GM18873 (cell line): ENCODE data around the gene DGCR6L.
"Not testable (repeated sequence)": the region's sequence is repeated elsewhere in the genome, so short reads cannot be mapped to it uniquely, and the experiment has no call there.

ENCODE experiments used
- ATAC-seq: cut with Tn5 transposase; IDR thresholded peaks from one replicate; pipeline ENCODE4 v1.9.1; 2021; ENCODE audit warnings: mild to moderate bottlenecking, moderate library complexity, moderate number of reproducible peaks; ENCODE audit not compliant: unreplicated experiment, low FRiP score

The DGCR6L gene

DNA sequence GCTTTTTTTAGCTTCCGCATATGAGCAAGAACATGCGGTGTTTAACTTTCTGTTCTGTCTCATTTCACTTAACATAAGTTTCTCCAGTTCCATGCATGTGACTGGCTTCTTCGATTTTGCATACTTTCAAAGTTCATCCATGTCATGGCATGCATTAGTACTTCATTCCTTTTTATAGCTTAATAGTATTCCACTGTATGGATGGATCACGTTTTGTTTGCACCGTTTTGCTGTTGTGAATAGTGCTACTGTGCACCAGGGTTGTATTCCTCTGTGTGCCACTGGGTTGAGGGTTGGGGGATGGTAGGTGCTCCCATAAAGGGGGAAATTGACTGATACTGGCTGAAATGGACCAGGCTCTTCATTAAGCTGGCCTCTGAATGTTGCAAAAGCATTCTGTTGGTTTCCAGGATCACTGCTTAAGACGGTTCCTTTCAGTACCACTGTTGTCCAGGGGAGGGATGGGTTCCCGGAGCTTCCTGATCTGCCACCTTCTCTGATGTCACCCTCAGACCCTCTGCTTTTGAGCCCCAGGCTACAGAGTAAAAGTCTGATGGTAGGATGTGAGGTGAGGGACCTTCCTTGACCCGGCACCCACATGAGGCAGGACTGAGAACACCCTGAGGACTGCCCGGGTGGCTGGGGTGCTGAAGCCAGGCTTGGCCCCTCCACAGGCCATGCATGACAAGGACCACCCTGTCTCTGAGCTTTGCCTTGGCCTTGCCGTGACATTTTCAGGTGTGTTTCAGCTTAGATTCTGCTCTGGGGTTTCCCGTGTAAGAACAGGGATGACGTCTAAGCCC lies 24.4 kb downstream of the DGCR6L start:
- no peak for ATAC-seq

GRCh38 chr22:20292673-20293232 lies 27.1 kb downstream of the DGCR6L start:
- no peak for ATAC-seq

DNA sequence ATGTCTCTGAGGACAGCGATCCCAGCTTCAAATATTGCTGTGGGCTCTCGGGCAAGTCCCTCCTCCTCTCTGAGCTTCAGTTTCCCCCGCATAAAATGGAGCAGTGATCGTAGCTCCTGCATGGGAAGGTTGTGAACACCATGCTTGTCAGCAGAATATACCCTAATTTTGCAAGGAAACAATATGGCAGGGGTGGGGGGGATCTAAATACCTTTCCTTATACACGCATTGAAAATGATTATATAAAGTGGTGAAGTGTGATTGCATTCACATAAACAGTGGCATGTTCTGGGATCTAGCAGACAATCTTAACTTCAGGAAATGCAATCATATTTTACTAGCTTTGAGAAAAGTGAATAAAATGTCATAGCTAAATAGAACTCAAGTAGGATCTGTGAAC lies 27.8 kb downstream of the DGCR6L start:
- no peak for ATAC-seq

- no peak for ATAC-seq
Measured at GRCh38 chr22:20291604-20292063, 28.2 kb downstream of the DGCR6L start.

DNA sequence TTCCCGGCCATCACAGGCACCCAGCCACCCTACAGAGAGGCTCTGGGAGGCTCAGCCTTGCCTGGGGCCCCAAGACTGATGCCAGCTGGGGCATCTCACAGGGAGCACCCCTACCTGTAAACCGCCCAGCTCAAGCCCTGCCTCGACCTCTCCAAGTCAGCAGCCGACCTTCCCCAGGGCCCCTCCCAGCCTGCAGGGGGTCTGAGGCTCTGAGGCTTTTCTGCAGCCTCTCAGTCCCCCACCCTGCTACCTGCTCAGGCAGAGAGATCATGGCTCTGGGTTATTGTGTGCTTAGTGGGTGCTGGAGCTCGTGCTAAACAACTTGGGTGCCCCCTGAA lies 28.6 kb downstream of the DGCR6L start:
- no peak for ATAC-seq

GRCh38 chr22:20290578-20291248 lies 29.1 kb downstream of the DGCR6L start:
- no peak for ATAC-seq

DNA sequence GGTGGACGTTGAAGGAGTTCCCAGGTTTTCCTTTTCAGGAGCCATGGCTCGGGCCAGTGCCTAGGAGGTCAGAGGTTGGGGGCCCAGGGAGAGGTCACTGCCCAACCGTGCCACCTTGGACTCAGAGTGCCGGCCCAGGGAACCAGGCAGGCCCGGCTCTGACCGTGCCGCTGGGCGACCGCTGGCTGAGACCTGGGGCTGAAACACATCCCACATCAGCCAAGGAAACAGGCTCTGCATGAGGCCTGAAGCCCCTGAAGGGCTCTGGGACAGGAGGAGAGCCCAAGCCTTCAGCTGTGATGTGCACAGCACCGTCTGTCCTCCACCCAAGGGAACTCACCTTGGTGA lies 29.8 kb downstream of the DGCR6L start:
- ATAC-seq, result no peak

DNA sequence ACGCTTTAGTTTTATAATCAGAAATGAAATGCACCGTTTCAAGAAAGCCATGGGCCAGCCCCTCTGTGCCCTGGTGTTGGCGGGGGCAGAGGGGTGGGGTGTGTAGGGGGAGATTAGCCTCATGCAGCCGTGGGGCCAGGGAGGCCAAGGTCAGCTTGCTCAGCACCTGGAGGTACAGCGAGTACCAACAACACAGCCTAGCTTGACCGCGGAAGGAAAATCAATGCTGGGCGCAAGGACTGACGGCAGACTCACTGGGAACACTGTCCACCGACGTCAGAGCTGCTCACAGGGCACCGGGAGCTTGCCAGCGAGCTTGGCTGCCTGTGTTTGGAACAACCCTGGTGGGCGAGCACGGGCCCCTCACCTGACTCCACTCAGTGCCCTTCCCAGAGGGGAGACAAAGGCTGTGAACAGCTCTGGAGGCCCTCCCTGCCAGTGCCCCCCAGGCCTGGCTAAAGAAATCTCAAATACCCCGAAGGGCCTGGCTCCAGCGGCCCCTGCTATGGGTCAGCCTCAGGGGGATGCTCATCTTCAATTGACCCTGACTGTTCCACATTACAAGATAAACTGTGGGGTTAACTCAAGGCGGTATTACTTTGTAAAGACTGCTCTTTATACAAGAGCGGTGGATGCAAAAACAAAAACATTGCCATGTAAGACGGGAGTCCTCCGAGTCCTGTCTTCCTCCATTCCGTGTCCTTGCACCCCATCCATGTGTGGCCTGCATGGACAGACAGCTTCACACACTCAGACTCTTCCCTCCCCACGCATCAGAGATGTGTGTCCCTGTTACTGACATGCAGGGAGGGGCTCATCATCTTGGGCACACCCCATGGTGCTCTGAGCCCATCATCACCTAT lies 30.4 kb downstream of the DGCR6L start:
- not testable (repeated sequence) for ATAC-seq

- not testable (repeated sequence) for ATAC-seq
Measured at GRCh38 chr22:20286784-20287423, 33.0 kb downstream of the DGCR6L start.

- ATAC-seq, result not testable (repeated sequence)
Measured at GRCh38 chr22:20286312-20286660, 33.6 kb downstream of the DGCR6L start.

DNA sequence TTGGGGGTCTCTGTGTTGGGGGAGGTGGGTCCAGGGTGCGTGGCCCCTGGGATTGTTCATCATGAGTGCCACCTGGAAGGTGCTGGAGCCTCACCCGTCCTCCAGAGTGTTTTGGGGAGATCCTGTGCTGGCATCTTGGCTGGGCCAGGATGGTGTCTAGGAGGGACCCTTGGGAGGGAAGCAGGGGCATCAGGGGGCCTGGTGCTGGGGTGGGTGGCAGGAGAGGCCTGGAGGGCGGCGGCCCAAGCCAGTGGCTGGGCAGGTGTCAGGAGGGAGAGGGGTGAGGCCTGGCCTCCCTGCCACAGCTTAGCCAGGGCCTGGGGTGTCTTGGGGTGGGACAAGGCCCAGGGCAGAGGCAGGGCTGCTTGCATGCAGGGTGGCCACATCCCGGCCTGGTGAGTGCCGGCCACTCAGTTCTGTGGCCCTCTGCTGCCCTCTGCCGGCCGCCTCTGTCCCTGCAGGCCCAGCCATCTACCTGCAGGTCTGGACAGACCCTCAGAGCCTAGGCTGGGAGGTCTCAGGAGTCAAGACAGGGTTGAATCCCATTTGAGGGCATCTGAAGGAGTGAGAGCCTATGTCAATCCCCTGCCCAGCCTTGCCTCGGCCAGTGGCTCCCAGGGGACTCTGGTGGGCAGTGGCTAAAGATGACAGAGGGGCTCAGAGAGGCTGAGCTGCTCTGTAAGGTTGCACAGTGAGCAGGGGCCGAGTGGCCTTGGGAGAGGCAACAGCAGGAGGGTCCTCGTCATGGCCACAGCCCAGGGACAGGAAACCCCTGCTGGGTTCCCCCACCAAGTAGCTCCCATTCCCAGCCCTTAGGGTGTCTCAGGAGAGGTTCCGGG lies 34.2 kb downstream of the DGCR6L start:
- ATAC-seq, result not testable (repeated sequence)

GRCh38 chr22:20284471-20285086 lies 35.3 kb downstream of the DGCR6L start:
- no peak for ATAC-seq

GRCh38 chr22:20283674-20284066 lies 36.2 kb downstream of the DGCR6L start:
- ATAC-seq, result no peak

- ATAC-seq, result no peak
Measured at GRCh38 chr22:20282901-20283673, 36.8 kb downstream of the DGCR6L start.

DNA sequence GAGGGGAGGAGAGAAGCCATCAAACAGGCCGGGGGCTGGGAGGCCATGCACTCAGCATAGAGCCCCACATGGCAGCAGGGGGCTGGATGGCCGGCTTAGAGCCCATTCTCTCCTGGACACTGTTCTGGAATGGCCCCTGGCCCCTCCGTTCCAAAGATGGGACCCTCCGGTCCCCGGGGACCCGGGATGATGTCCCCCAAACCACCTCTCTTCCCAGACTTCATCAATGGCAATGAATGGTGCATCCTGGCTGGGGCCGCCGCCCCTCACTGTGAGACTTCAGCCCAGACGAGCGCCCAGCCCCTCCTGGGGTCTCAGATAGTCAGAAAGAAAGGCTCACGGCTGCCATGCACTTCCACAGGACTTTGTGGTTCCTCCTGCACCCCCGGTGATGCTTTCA lies 38.0 kb downstream of the DGCR6L start:
- ATAC-seq, result no peak

DNA sequence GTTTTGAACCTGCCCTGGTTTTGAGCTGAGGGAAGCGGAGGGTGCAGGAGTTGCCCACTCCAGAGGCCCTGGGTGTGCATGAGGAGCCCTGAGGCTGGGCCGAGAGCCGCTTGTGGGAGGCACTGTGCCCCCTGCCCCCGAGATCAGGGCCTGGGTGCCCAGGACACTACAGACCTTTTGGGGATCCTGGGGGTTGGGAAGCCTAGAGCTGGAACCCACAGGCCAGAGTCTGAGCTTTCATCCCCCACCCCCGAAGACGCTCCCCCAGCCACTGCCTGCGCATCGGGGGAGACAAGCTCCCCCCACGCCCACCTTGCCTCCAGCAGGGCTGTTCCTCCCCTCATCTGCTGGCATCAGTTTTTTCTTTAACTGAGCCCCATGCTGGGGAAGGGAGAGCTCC lies 38.4 kb downstream of the DGCR6L start:
- not testable (repeated sequence) for ATAC-seq

DNA sequence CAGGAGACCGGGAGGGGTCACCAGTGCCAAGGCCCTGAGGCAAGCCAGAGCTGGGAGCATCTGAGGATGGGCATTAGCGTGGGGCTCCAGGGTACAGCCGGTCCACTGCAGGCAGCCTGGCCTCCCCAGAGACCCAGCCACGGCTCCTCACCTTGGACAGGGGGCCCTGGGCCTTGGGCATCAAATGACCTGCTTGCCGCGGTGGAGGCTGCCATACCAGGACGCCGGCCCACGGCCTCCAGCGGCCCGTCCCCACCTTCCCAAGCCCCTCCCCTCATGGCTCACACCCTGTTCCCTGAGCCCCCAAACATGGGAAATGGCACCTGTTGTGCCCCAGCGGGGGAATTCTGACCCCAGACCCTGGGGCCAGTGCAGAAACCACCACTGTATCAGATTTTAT lies 39.0 kb downstream of the DGCR6L start:
- ATAC-seq, result no peak

DNA sequence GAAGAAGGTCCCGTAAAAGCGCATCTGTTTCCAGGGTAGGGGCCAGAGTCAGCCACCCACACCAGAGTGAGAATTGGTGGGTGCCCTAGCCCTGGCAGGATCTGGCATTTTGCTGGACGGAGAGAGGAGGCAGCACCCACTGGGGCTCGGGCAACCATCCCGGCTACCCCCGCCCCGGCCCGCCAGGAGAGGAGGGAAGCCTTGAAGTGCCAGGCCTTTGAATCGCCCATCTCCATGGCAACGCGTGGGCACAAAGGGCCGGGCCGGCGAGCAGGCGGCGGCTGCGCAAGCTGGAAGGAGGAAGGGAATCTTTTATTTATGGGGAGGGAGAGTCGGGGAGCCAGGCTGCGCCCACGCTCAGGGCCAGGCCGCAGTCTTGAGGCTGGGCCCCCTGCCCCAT lies 39.7 kb downstream of the DGCR6L start:
- ATAC-seq, result not testable (repeated sequence)
